ENCODE data around the gene TMC8.
"Not testable (repeated sequence)": the region's sequence is repeated elsewhere in the genome, so short reads cannot be mapped to it uniquely, and the experiment has no call there.

TMC8 gene

GRCh38 chr17:78137392-78138203, 7.0 kb downstream of the TMC8 start:
- DNase-seq (ENCODE audit: low read depth): no peak

GRCh38 chr17:78138204-78139060, 7.9 kb downstream of the TMC8 start:
- DNase-seq (ENCODE audit: low read depth): no peak

GRCh38 chr17:78139861-78140168, 9.2 kb downstream of the TMC8 start:
- not testable (repeated sequence) for DNase-seq (ENCODE audit: low read depth)

GRCh38 chr17:78140169-78141051, 9.8 kb downstream of the TMC8 start:
- DNase-seq (ENCODE audit: low read depth): peak; percentile 92

- no peak for DNase-seq (ENCODE audit: low read depth)
Measured at GRCh38 chr17:78141437-78142118, 11.0 kb downstream of the TMC8 start.

- no peak for DNase-seq (ENCODE audit: low read depth)
Measured at GRCh38 chr17:78142119-78142861, 11.7 kb downstream of the TMC8 start.

- DNase-seq (ENCODE audit: low read depth): no peak
Measured at GRCh38 chr17:78143214-78144146, 12.9 kb downstream of the TMC8 start.

GRCh38 chr17:78144147-78144719, 13.7 kb downstream of the TMC8 start:
- DNase-seq (ENCODE audit: low read depth): no peak

GRCh38 chr17:78144736-78145641, 14.4 kb downstream of the TMC8 start:
- DNase-seq (ENCODE audit: low read depth): no peak

GRCh38 chr17:78146471-78146869, 15.9 kb downstream of the TMC8 start:
- DNase-seq (ENCODE audit: low read depth): no peak

- no peak for DNase-seq (ENCODE audit: low read depth)
Measured at GRCh38 chr17:78146881-78147280, 16.3 kb downstream of the TMC8 start.

- no peak for DNase-seq (ENCODE audit: low read depth)
Measured at GRCh38 chr17:78147315-78147998, 16.9 kb downstream of the TMC8 start.

- DNase-seq (ENCODE audit: low read depth): no peak
Measured at GRCh38 chr17:78148286-78149016, 17.9 kb downstream of the TMC8 start.

GRCh38 chr17:78151514-78152008, 21.0 kb downstream of the TMC8 start:
- DNase-seq (ENCODE audit: low read depth): no peak

GRCh38 chr17:78154903-78155811, 24.6 kb downstream of the TMC8 start:
- no peak for DNase-seq (ENCODE audit: low read depth)

All from T-helper 22 cell (primary cell).